Measurements from ENCODE around the gene IL1RN. TPM values are rescaled to one million over a fixed set of nuclear protein-coding genes. Genes with fewer than 3 reads are reported as not detected.

The IL1RN gene
- total and polyA plus RNA-seq, 2 of the 4 experiments (the other 2 are of a cell fraction): not detected

- CTCF ChIA-PET: interaction anchor here (1.0 to 1.8 kb wide), 2 partner anchors 24 to 60 kb away, joined by 3 to 5 read pairs; no protein-coding TSS in a partner anchor
- intact Hi-C loops (cut with micrococcal nuclease): no loop called here
- no peaks in the 10 kb centered on the region for H3K79me1 ChIP-seq (ENCODE audit: low read depth in 1 of 2, low read length in 2 of 2)
- H2BK120ac ChIP-seq (ENCODE audit: low read depth, low read length): no peak overlapping the region
- H3K4ac ChIP-seq (ENCODE audit: low read depth, low read length): no peak overlapping the region
- 40% methylated on average over 1 of the region's 3 CpGs; no CpG with 5 or more reads in 1 of the 2 experiments for WGBS, 2 experiments (ENCODE audit: extremely low coverage in 2 of 2, insufficient read length in 1 of 2)
- POLR2A ChIA-PET (ENCODE audit: unreplicated experiment): no interaction called here
- dilution Hi-C loops (cut with HindIII; ENCODE audit: low sequenced_read_pairs, unreplicated experiment): no loop called here
- H2AK9ac ChIP-seq (replicated peaks; ENCODE audit: low read depth, low read length, poor library complexity): no peak overlapping the region
- H3K14ac ChIP-seq (replicated peaks; ENCODE audit: low read depth, low read length): no peak overlapping the region
- H3K18ac ChIP-seq (ENCODE audit: low read depth, low read length): no peak overlapping the region
- no peak overlapping the region for H3K4me2 ChIP-seq (ENCODE audit: low read depth, low read length)
- no peak overlapping the region for H2AK5ac ChIP-seq (ENCODE audit: low read depth, low read length)
- no peaks in the 10 kb centered on the region for H4K20me1 ChIP-seq (ENCODE audit: insufficient read depth, low read length)
- H4K5ac ChIP-seq (ENCODE audit: low read depth, low read length): no peak overlapping the region
- no peaks in the 10 kb centered on the region for H3K9me1 ChIP-seq (ENCODE audit: insufficient read depth, low read length)
- ATAC-seq (ENCODE audit: low read depth) (no peak), DNase-seq (no peak)
- no peaks in the 10 kb centered on the region for H3K9me3 ChIP-seq (ENCODE audit: control insufficient read depth, insufficient read depth, low read length)
- no peak overlapping the region for H3K9ac ChIP-seq (ENCODE audit: low read depth, low read length)
- H3K4me1 ChIP-seq (ENCODE audit: control insufficient read depth, insufficient read depth, low read length): no peaks in the 10 kb centered on the region
- no peaks in the 10 kb centered on the region for H3K36me3 ChIP-seq (ENCODE audit: control insufficient read depth, insufficient read depth, low read length)
- H2BK5ac ChIP-seq (ENCODE audit: low read depth, low read length, poor library complexity, severe bottlenecking): no peak overlapping the region
- no peak overlapping the region for H2BK15ac ChIP-seq (ENCODE audit: low read depth, low read length)
- no peak overlapping the region for H2BK20ac ChIP-seq (ENCODE audit: low read depth, low read length)
- in situ Hi-C loops (cut with MboI; ENCODE audit: low sequenced_read_pairs): no loop called here
- no TSS peak for BruUV-seq (replicated peaks)
- no peak overlapping the region for H3K27ac ChIP-seq (ENCODE audit: insufficient read depth, low read length)
- no peak overlapping the region for H4K91ac ChIP-seq (ENCODE audit: insufficient read depth, low read depth, low read length)
- TF ChIP-seq SMC3 (IDR thresholded peaks at IDR 0.05; ENCODE audit: low read depth, low read length) (no peak), MAFK (IDR thresholded peaks at IDR 0.05; ENCODE audit: low read depth, low read length) (no peak), MXI1 (IDR thresholded peaks at IDR 0.05; ENCODE audit: borderline replicate concordance, low read depth, low read length) (no peak)
- H4K8ac ChIP-seq (ENCODE audit: low read depth in 2 of 2, low read length in 2 of 2): no peak overlapping the region
- H3K56ac ChIP-seq (ENCODE audit: extremely low read depth, insufficient read depth, low read length): no peak overlapping the region
- H3K27me3 ChIP-seq (ENCODE audit: control insufficient read depth, insufficient read depth, low read length): peaks cover 20% of the 10 kb centered on the region
- H3K4me3 ChIP-seq (ENCODE audit: insufficient read depth, low read depth, low read length): no peak overlapping the region
- no peak overlapping the region for H3K23ac ChIP-seq (ENCODE audit: low read depth, low read length)
- no peak overlapping the region for H2AFZ ChIP-seq (replicated peaks; ENCODE audit: low read length, poor library complexity)
Observed at GRCh38 chr2:113174376-113174750, 47.0 kb downstream of the IL1RN start.

All from IMR-90 (cell line).